Tibial nerve (tissue), 4 donors: ENCODE data around the gene ZNF3. TPM values are rescaled to one million over a fixed set of nuclear protein-coding genes. Genes with fewer than 3 reads are reported as not detected.

ENCODE experiments used
- DNase-seq, 2 donors: peaks; one replicate each; pipeline ENCODE4 v3.0.0-alpha.2; 2019; ENCODE audit warnings: low spot score in 2 of 2
- H3K27ac ChIP-seq, 4 donors: fragments of 200-600 bp; sonication (generic) in 3 of 4; one replicate each; pipeline ENCODE4 v1.5.1; 2017 to 2019; ENCODE audit warnings: mild to moderate bottlenecking in 1 of 4
- H3K27me3 ChIP-seq, 2 donors: fragments of 200-600 bp; sonication (generic) in 1 of 2; one replicate each; pipeline versions ENCODE4 v1.5.1 to v1.6.0; 2017 to 2019
- H3K36me3 ChIP-seq, 3 donors: fragments of 200-600 bp; sonication (generic); one replicate each; pipeline ENCODE4 v1.5.1; 2018 to 2019
- H3K4me1 ChIP-seq, 4 donors: fragments of 200-600 bp; sonication (generic) in 3 of 4; one replicate each; pipeline ENCODE4 v1.5.1; 2017 to 2019
- H3K4me3 ChIP-seq, 4 donors: fragments of 200-600 bp; sonication (generic) in 3 of 4; one replicate each; pipeline ENCODE4 v1.5.1; 2017 to 2019; ENCODE audit warnings: mild to moderate bottlenecking in 1 of 4, moderate library complexity in 1 of 4
- H3K9me3 ChIP-seq, 4 donors: fragments of 200-600 bp; sonication (generic) in 3 of 4; one replicate each; pipeline ENCODE4 v1.5.1; 2017 to 2019
- EP300 ChIP-seq, 2 donors: sonication (generic); formaldehyde crosslinking; IDR thresholded peaks; one replicate each; pipeline ENCODE4 v1.6.1; 2017; ENCODE audit warnings: antibody characterized with exemption in 2 of 2, mild to moderate bottlenecking in 1 of 2
- POLR2A ChIP-seq, 2 donors: fragments of 450-650 bp; IDR thresholded peaks; one replicate each; pipeline ENCODE4 v1.6.1; 2017; ENCODE audit warnings: antibody characterized with exemption in 2 of 2, mild to moderate bottlenecking in 2 of 2, moderate library complexity in 2 of 2
- WGBS, 2 donors: methylation state at CpG; one replicate each; pipeline ENCODE4 v1.1.5; 2018; 5-methylcytosine and 5-hydroxymethylcytosine counted together
- total RNA-seq, 4 donors: library from RNA; depleted of rRNA; stranded (reverse); fragments of >200 nt; gene quantifications; one replicate each; pipeline ENCODE4 v1.1.0, GENCODE V29; 2016
- TF ChIP-seq, protein P1 (sequence below), 5 experiments: fragments of 200-600 bp in 3 of 5; fragments of 450-650 bp in 2 of 5; sonication (generic) in 3 of 5; IDR thresholded peaks; one replicate each; pipeline ENCODE4 v1.5.1; 2016 to 2019; ENCODE audit warnings: antibody characterized with exemption in 5 of 5, mild to moderate bottlenecking in 3 of 5, moderate library complexity in 2 of 5

ZNF3 gene
- total RNA-seq, 4 donors from 2014 or later, result 24.0 to 37.5 (median 26.9) TPM

DNA sequence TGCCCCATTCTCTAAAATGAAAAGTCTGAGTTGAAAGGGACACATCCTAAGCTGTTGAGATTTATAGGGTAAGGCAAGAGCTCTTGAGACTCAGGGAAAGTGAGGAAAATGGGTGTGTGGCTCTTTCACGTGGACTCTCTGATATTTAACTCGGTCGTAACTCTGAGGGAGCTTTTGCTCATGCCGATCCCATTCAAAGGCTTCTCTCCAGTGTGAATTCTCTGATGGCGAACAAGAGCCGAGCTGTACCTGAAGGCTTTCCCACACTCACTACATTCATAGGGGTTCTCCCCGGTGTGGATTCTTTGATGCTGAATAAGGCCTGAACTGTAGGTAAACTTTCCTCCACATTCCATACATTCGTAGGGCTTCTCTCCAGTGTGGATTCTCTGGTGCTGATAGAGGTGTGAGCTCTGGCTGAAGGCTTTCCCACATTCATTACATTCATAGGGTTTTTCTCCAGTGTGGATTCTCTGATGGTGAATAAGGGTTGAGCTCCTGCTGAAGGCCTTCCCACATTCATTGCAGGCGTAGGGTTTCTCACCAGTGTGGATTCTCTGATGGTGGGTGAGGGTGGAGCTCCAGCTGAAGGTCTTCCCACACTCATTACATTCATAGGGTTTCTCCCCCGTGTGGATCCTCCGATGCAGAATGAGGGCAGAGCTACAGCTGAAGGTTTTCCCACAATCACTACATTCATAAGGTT lies 10.4 kb downstream of the ZNF3 start:
- Histone ChIP-seq H3K36me3 (peaks cover 18 to 99% (median 50%) of the 10 kb centered on the region in 3 donors), H3K4me1 (peaks cover 0 to 7% (median 0%) of the 10 kb centered on the region in 4 donors), H3K27me3 (no peaks in the 10 kb centered on the region), H3K4me3 (no peak overlapping the region), H3K27ac (no peak overlapping the region), H3K9me3 (peaks cover 0 to 30% (median 8%) of the 10 kb centered on the region in 4 donors)
- TF ChIP-seq, protein P1, sequence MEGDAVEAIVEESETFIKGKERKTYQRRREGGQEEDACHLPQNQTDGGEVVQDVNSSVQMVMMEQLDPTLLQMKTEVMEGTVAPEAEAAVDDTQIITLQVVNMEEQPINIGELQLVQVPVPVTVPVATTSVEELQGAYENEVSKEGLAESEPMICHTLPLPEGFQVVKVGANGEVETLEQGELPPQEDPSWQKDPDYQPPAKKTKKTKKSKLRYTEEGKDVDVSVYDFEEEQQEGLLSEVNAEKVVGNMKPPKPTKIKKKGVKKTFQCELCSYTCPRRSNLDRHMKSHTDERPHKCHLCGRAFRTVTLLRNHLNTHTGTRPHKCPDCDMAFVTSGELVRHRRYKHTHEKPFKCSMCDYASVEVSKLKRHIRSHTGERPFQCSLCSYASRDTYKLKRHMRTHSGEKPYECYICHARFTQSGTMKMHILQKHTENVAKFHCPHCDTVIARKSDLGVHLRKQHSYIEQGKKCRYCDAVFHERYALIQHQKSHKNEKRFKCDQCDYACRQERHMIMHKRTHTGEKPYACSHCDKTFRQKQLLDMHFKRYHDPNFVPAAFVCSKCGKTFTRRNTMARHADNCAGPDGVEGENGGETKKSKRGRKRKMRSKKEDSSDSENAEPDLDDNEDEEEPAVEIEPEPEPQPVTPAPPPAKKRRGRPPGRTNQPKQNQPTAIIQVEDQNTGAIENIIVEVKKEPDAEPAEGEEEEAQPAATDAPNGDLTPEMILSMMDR (IDR thresholded peaks at IDR 0.05), result no peak
- TF ChIP-seq EP300 (IDR thresholded peaks at IDR 0.05) (no peak), POLR2A (IDR thresholded peaks at IDR 0.05) (no peak)
- WGBS, 2 donors, result 96 to 98% methylated on average over 11 of the region's 11 CpGs
- no peak for DNase-seq

GRCh38 chr7:100069991-100070390 lies 11.5 kb downstream of the ZNF3 start:
- Histone ChIP-seq H3K27ac (no peak overlapping the region), H3K27me3 (no peaks in the 10 kb centered on the region), H3K36me3 (peaks cover 18 to 98% (median 41%) of the 10 kb centered on the region in 3 donors), H3K4me3 (no peak overlapping the region), H3K9me3 (peaks cover 0 to 30% (median 8%) of the 10 kb centered on the region in 4 donors), H3K4me1 (peaks cover 0 to 19% (median 0%) of the 10 kb centered on the region in 4 donors)
- WGBS, 2 donors, result 96 to 97% methylated on average over 5 of the region's 5 CpGs
- TF ChIP-seq, protein P1 (IDR thresholded peaks at IDR 0.05), result no peak
- TF ChIP-seq POLR2A (IDR thresholded peaks at IDR 0.05) (no peak), EP300 (IDR thresholded peaks at IDR 0.05) (no peak)
- DNase-seq, result no peak

DNA sequence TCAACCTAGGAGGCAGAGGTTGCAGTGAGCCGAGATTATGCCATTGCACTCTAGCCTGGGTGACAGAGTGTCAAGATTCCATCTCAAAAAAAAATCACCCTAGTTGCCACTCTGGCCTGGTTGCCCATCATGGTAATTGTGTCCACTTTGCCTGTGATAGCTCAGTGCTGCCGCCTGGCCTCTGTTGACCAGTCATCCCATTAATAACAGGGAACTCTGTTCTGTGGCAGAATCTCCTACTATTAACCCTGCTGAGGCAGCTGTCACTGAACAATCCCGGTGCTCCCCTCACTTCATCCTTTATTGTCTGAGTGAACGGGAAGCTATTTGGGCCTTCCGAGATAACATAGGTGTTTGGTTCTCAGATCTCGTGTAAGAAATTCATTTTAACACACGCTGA lies 14.6 kb downstream of the ZNF3 start:
- no peak for DNase-seq
- no peak for TF ChIP-seq POLR2A (IDR thresholded peaks at IDR 0.05)
- H3K36me3 ChIP-seq, result peaks cover 10 to 98% (median 19%) of the 10 kb centered on the region in 3 donors
- H3K4me1 ChIP-seq, result peaks cover 0 to 20% (median 0%) of the 10 kb centered on the region in 4 donors
- no peak overlapping the region for H3K4me3 ChIP-seq
- 86 to 91% methylated on average over 7 of the region's 7 CpGs for WGBS, 2 donors
- H3K9me3 ChIP-seq, result peaks cover 0 to 20% (median 5%) of the 10 kb centered on the region in 4 donors
- H3K27ac ChIP-seq, result no peak overlapping the region
- no peaks in the 10 kb centered on the region for H3K27me3 ChIP-seq

GRCh38 chr7:100065452-100066186 lies 15.9 kb downstream of the ZNF3 start:
- DNase-seq, result peak in 1 of 2 donors; percentile 46
- Histone ChIP-seq H3K27ac (peak overlapping the region in 2 of 4 donors; percentile 30 to 46), H3K9me3 (peaks cover 0 to 7% (median 0%) of the 10 kb centered on the region in 4 donors), H3K4me1 (peaks cover 0 to 20% (median 0%) of the 10 kb centered on the region in 4 donors), H3K4me3 (no peak overlapping the region), H3K27me3 (no peaks in the 10 kb centered on the region), H3K36me3 (peaks cover 0 to 97% (median 9%) of the 10 kb centered on the region in 3 donors)
- 49 to 58% methylated on average over 8 of the region's 8 CpGs for WGBS, 2 donors
- TF ChIP-seq POLR2A (IDR thresholded peaks at IDR 0.05), result no peak
- peak in 1 of 2 donors; percentile 83 for TF ChIP-seq EP300 (IDR thresholded peaks at IDR 0.05)

- 82 to 91% methylated on average over 9 of the region's 9 CpGs for WGBS, 2 donors
- DNase-seq, result no peak
- Histone ChIP-seq H3K27ac (no peak overlapping the region), H3K27me3 (no peaks in the 10 kb centered on the region), H3K4me1 (peaks cover 0 to 20% (median 0%) of the 10 kb centered on the region in 4 donors), H3K4me3 (no peak overlapping the region), H3K36me3 (peaks cover 0 to 97% (median under 1%) of the 10 kb centered on the region in 3 donors), H3K9me3 (no peaks in the 10 kb centered on the region)
- no peak for TF ChIP-seq EP300 (IDR thresholded peaks at IDR 0.05)
- TF ChIP-seq, protein P1 (IDR thresholded peaks at IDR 0.05), result no peak
- no peak for TF ChIP-seq POLR2A (IDR thresholded peaks at IDR 0.05)
Measured at GRCh38 chr7:100064162-100064561, 17.4 kb downstream of the ZNF3 start.

DNA sequence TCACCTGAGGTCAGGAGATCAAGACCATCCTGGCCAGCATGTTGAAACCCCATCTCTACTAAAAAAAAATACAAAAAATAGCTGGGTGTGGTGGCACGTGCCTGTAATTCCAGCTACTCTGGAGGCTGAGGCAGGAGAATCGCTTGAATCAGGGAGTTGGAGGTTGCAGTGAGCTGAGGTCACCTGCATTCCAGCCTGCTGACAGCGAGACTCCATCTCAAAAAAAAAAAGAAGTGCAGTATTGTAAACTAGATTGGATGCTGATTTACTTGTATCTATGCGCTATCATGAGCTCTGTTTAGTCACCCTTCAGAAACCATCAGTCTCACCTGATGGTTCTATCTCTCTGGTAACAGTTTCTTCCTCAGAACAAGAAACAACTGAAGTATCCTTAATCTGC lies 18.1 kb downstream of the ZNF3 start:
- H3K27me3 ChIP-seq, result no peaks in the 10 kb centered on the region
- DNase-seq, result no peak
- H3K4me3 ChIP-seq, result no peak overlapping the region
- H3K9me3 ChIP-seq, result no peaks in the 10 kb centered on the region
- H3K4me1 ChIP-seq, result peaks cover 0 to 20% (median 0%) of the 10 kb centered on the region in 4 donors
- TF ChIP-seq EP300 (IDR thresholded peaks at IDR 0.05) (no peak), POLR2A (IDR thresholded peaks at IDR 0.05) (no peak)
- TF ChIP-seq, protein P1 (IDR thresholded peaks at IDR 0.05), result no peak
- 82 to 88% methylated on average over 4 of the region's 4 CpGs for WGBS, 2 donors
- H3K27ac ChIP-seq, result no peak overlapping the region
- peaks cover 3 to 97% (median 6%) of the 10 kb centered on the region in 3 donors for H3K36me3 ChIP-seq
